GM23248 (cell line): ENCODE results near the gene FRAS1. TPM values are rescaled to one million over a fixed set of nuclear protein-coding genes. Genes with fewer than 3 reads are reported as not detected.

Experiments
- DNase-seq: peaks from one replicate; pipeline ENCODE4 v3.0.0-alpha.2; 2015
- H2AFZ ChIP-seq: fragments of 200-600 bp; sonication (generic); 2 replicates; pipeline ENCODE4 v1.6.1; 2016; ENCODE audit warnings: antibody characterized with exemption
- H3F3A ChIP-seq: fragments of 200-600 bp; sonication (generic); 2 replicates; pipeline ENCODE4 v1.6.1; 2016; ENCODE audit warnings: mild to moderate bottlenecking, antibody characterized with exemption, mixed run types; ENCODE audit not compliant: insufficient read depth
- H3K27ac ChIP-seq: fragments of 200-600 bp; sonication (generic); 2 replicates; pipeline ENCODE4 v1.5.1; 2016; ENCODE audit warnings: mild to moderate bottlenecking
- H3K27me3 ChIP-seq: fragments of 200-600 bp; sonication (generic); replicated peaks from 2 replicates; pipeline ENCODE4 v1.6.1; 2016; ENCODE audit warnings: mild to moderate bottlenecking; ENCODE audit not compliant: insufficient read depth
- H3K36me3 ChIP-seq: fragments of 200-600 bp; sonication (generic); 2 replicates; pipeline ENCODE4 v1.6.1; 2016; ENCODE audit warnings: low read depth, mild to moderate bottlenecking
- H3K4me1 ChIP-seq: fragments of 200-600 bp; sonication (generic); 2 replicates; pipeline ENCODE4 v1.6.1; 2016; ENCODE audit warnings: mild to moderate bottlenecking; ENCODE audit not compliant: insufficient read depth
- H3K4me2 ChIP-seq: fragments of 200-600 bp; sonication (generic); one replicate; pipeline ENCODE4 v1.6.1; 2016; ENCODE audit warnings: mild to moderate bottlenecking; ENCODE audit not compliant: unreplicated experiment
- H3K4me3 ChIP-seq: fragments of 200-600 bp; sonication (generic); 2 replicates; pipeline ENCODE4 v1.5.1; 2016; ENCODE audit warnings: mild to moderate bottlenecking
- H3K79me2 ChIP-seq: fragments of 200-600 bp; sonication (generic); 2 replicates; pipeline ENCODE4 v1.6.1; 2016; ENCODE audit warnings: mild to moderate bottlenecking; ENCODE audit not compliant: insufficient read depth
- H3K9ac ChIP-seq: fragments of 200-600 bp; sonication (generic); 2 replicates; pipeline ENCODE4 v1.6.1; 2016; ENCODE audit warnings: mild to moderate bottlenecking
- H3K9me2 ChIP-seq: fragments of 200-600 bp; sonication (generic); 2 replicates; pipeline ENCODE4 v1.6.1; 2016; ENCODE audit warnings: mixed run types, mild to moderate bottlenecking, moderate library complexity; ENCODE audit not compliant: insufficient read depth
- H3K9me3 ChIP-seq: fragments of 200-600 bp; sonication (generic); one replicate; pipeline ENCODE4 v1.6.1; 2017; ENCODE audit warnings: low read depth
- H4K20me1 ChIP-seq: fragments of 200-600 bp; sonication (generic); 2 replicates; pipeline ENCODE4 v1.6.0; 2016; ENCODE audit not compliant: insufficient read depth
- EZH2 ChIP-seq: fragments of 200-600 bp; sonication (generic); IDR thresholded peaks from 2 replicates; pipeline ENCODE4 v1.6.1; 2018; ENCODE audit warnings: antibody characterized with exemption, mild to moderate bottlenecking; ENCODE audit not compliant: insufficient read depth, poor library complexity, severe bottlenecking
- EZH2phosphoT487 ChIP-seq: fragments of 200-600 bp; sonication (generic); IDR thresholded peaks from 2 replicates; pipeline ENCODE4 v1.6.1; 2018; ENCODE audit warnings: antibody characterized with exemption, moderate library complexity, mild to moderate bottlenecking, low read depth; ENCODE audit not compliant: insufficient read depth
- WGBS, 2 experiments: methylation state at CpG; one replicate each; pipeline ENCODE4 v1.1.6; 2015 to 2017; ENCODE audit warnings: low lambda C conversion rate in 2 of 2, low coverage in 1 of 2; ENCODE audit errors: missing lambda C conversion rate in 2 of 2; 5-methylcytosine and 5-hydroxymethylcytosine counted together
- in situ Hi-C: fragments of 300-500 bp; cut with MboI; formaldehyde crosslinking; loops from 2 replicates; pipeline ENCODE4 v1.15.0; 2020
- polyA plus RNA-seq: library from polyadenylated mRNA; unstranded; fragments of >200 nt; fragmentation: Nextera tagmentation; extraction: Ambion mirVana; gene quantifications from 2 replicates; pipeline ENCODE4 v1.2.1, GENCODE V29; 2016
- total RNA-seq: library from RNA; depleted of rRNA; stranded (reverse); fragments of >200 nt; shearing (Covaris generic); gene quantifications from 2 replicates; pipeline ENCODE4 v1.2.3, GENCODE V29; 2014

FRAS1 gene
- total and polyA plus RNA-seq, 2 experiments from 2014 or later = 6.5 to 19.8 TPM

DNA sequence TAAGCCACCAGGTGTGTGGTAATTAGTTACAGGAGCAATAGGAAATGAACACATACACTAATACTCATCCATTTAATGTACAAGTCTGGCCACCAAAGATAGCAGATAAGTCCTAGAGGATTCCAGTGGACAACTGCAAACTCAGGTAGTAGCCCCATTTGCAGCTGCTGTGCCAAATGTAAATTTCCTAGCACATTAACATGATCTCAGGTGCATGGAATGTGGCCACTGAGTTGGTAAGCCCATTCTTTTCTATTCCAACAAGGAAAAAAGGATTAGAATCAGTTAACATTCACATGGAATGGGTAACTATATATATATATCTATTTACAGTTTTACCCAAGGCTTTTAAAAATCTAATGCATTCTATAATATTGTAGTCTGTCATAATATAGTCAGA, 23.3 kb upstream of the FRAS1 start:
- no peak for DNase-seq
- Histone ChIP-seq H4K20me1 (no peaks in the 10 kb centered on the region), H3K36me3 (no peaks in the 10 kb centered on the region), H3F3A (no peaks in the 10 kb centered on the region), H3K79me2 (no peaks in the 10 kb centered on the region), H2AFZ (no peak overlapping the region), H3K9ac (no peak overlapping the region), H3K27me3 (no peaks in the 10 kb centered on the region), H3K27ac (no peak overlapping the region), H3K4me1 (no peaks in the 10 kb centered on the region), H3K9me2 (no peaks in the 10 kb centered on the region), H3K9me3 (no peaks in the 10 kb centered on the region), H3K4me2 (no peak overlapping the region), H3K4me3 (no peak overlapping the region)
- in situ Hi-C loops = no loop called here
- TF ChIP-seq EZH2 (no peak), EZH2phosphoT487 (no peak)

DNA sequence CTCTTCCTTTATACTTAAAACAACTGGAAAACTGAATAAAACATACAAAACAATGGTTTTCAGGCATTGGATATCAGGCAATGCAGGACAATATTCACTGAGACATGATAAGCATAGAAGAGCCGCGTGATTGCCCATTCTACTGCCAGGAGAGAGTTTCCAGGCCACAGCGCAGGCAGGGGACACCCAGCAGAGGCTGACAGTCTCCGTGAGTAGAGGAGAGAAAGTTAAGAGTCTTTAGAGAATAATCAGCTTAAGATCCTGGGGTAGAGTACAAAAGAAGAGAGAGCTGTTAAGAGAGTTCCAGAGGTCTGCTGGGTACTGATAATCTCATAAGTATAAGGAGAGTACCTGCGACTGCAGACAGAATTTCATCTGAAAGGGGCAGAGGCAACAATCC, 18.4 kb upstream of the FRAS1 start:
- 74 to 77% methylated on average over 5 of the region's 5 CpGs for WGBS, 2 experiments
- no peak for DNase-seq
- Histone ChIP-seq H3K27ac (no peak overlapping the region), H3K4me2 (no peak overlapping the region), H3K4me1 (no peaks in the 10 kb centered on the region), H3K4me3 (no peak overlapping the region), H3K36me3 (no peaks in the 10 kb centered on the region), H2AFZ (no peak overlapping the region), H3K9me3 (no peaks in the 10 kb centered on the region), H3F3A (0 out of 2 replicates have a peak, but pooled peaks cover 5% of the 10 kb centered on the region), H3K79me2 (no peaks in the 10 kb centered on the region), H3K27me3 (no peaks in the 10 kb centered on the region), H3K9me2 (no peaks in the 10 kb centered on the region), H4K20me1 (no peaks in the 10 kb centered on the region), H3K9ac (no peak overlapping the region)
- in situ Hi-C loops = no loop called here
- no peak for TF ChIP-seq EZH2phosphoT487
- TF ChIP-seq EZH2 = no peak

DNA sequence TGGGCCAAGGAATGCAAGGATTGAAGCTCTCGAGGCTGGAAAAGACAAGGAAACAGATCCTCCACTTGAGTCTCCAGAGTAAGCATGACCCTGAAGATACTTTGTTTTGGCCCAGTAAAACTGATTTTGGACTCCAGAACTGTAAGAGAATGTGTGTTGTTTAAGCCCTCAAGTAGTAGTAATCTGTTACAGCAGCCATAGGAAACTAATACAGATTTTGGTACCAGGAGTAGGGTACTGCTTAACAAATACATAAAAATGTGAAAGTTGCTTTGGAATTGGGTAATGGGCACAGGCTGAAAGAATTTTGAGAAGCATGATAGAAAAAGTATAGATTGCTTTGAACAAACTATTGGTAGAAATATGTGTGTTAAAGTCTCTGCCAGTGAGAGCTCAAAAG, 17.4 kb upstream of the FRAS1 start:
- no peak for TF ChIP-seq EZH2phosphoT487
- no peak for TF ChIP-seq EZH2
- no peak overlapping the region for H2AFZ ChIP-seq
- 79 to 84% methylated on average over 1 of the region's 1 CpG for WGBS, 2 experiments

DNA sequence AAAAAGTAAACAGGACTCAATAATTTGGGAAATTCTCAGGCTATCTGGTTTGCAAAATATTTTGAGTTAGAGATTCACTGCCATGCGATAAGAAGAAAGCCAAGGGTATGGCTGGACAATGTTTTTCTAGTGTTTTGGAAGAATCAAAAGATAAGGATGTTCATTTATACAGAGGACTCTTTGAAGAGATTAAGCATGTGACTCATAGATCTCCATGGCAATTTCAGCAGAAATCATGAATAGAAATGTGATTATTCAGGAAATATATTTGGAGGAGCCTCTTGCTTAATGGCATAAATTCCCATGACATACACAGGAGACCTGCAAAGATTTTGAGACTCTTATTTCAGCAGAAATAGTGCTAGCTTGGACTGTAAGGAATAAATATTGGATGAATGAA, 16.7 kb upstream of the FRAS1 start:
- no peak for TF ChIP-seq EZH2
- TF ChIP-seq EZH2phosphoT487 = no peak
- in situ Hi-C loops = no loop called here
- DNase-seq = peak; percentile 28
- H3K27me3 ChIP-seq = no peaks in the 10 kb centered on the region
- no peaks in the 10 kb centered on the region for H3K4me1 ChIP-seq
- H4K20me1 ChIP-seq = no peaks in the 10 kb centered on the region
- 88 to 94% methylated on average over 1 of the region's 1 CpG for WGBS, 2 experiments
- H3F3A ChIP-seq = 0 out of 2 replicates have a peak, but pooled peaks cover 5% of the 10 kb centered on the region
- no peaks in the 10 kb centered on the region for H3K9me3 ChIP-seq
- H3K79me2 ChIP-seq = no peaks in the 10 kb centered on the region
- no peak overlapping the region for H3K4me3 ChIP-seq
- no peak overlapping the region for H3K27ac ChIP-seq
- H3K36me3 ChIP-seq = no peaks in the 10 kb centered on the region
- no peak overlapping the region for H2AFZ ChIP-seq
- H3K9me2 ChIP-seq = no peaks in the 10 kb centered on the region
- H3K9ac ChIP-seq = no peak overlapping the region
- no peak overlapping the region for H3K4me2 ChIP-seq

More for the DNA sequence above, 17.4 kb upstream of the FRAS1 start:
- no peak for DNase-seq
- no peak overlapping the region for H3K9ac ChIP-seq
- H3K9me2 ChIP-seq = no peaks in the 10 kb centered on the region
- no peaks in the 10 kb centered on the region for H3K36me3 ChIP-seq
- H4K20me1 ChIP-seq = no peaks in the 10 kb centered on the region
- H3F3A ChIP-seq = 0 out of 2 replicates have a peak, but pooled peaks cover 5% of the 10 kb centered on the region
- H3K4me2 ChIP-seq = no peak overlapping the region
- no peaks in the 10 kb centered on the region for H3K4me1 ChIP-seq
- H3K27ac ChIP-seq = no peak overlapping the region
- no peaks in the 10 kb centered on the region for H3K27me3 ChIP-seq
- H3K4me3 ChIP-seq = no peak overlapping the region
- in situ Hi-C loops = no loop called here
- no peaks in the 10 kb centered on the region for H3K79me2 ChIP-seq
- no peaks in the 10 kb centered on the region for H3K9me3 ChIP-seq

DNA sequence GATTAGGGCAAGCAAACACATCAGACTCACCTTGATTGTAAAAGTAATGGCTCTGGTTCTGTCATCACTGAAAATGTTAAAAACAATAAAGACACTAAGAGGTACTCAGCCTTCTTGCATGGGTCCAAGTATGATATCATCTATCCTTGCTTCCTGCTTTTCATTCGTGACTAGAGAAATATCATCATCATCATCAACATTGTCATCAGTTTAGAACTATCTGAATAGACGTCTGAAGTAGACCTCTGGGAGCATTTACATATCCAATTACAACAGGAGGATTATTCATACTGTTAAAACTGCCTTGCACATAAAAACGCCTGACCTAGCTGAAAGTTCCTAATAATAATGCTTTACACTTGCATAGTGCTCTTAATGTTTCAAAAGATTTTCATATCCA, 9.8 kb upstream of the FRAS1 start:
- H3K4me1 ChIP-seq = no peaks in the 10 kb centered on the region
- H3K27me3 ChIP-seq = no peaks in the 10 kb centered on the region
- no peaks in the 10 kb centered on the region for H4K20me1 ChIP-seq
- H2AFZ ChIP-seq = no peak overlapping the region
- no peaks in the 10 kb centered on the region for H3F3A ChIP-seq
- no peaks in the 10 kb centered on the region for H3K79me2 ChIP-seq
- 54 to 61% methylated on average over 3 of the region's 3 CpGs for WGBS, 2 experiments
- H3K27ac ChIP-seq = no peak overlapping the region
- H3K4me2 ChIP-seq = no peak overlapping the region
- no peaks in the 10 kb centered on the region for H3K9me2 ChIP-seq
- H3K9ac ChIP-seq = no peak overlapping the region
- H3K4me3 ChIP-seq = no peak overlapping the region
- no peak for DNase-seq
- in situ Hi-C loops = no loop called here
- no peak for TF ChIP-seq EZH2
- TF ChIP-seq EZH2phosphoT487 = no peak
- no peaks in the 10 kb centered on the region for H3K36me3 ChIP-seq
- no peaks in the 10 kb centered on the region for H3K9me3 ChIP-seq
